Endothelial cell of umbilical vein (primary cell): Measurements from ENCODE around the gene DOP1B.

Source experiments
- CTCF ChIP-seq, 2 donors: IDR thresholded peaks; 1 replicate in 1 of 2; 2 replicates in 1 of 2; pipeline ENCODE4 v1.5.1; 2011; ENCODE audit warnings: low read length in 2 of 2, mild to moderate bottlenecking in 2 of 2, moderate library complexity in 2 of 2, control low read depth in 1 of 2, inconsistent platforms in 1 of 2, low read depth in 1 of 2; ENCODE audit not compliant: insufficient read depth in 1 of 2; ENCODE audit errors: extremely low read depth in 1 of 2
- EZH2 ChIP-seq: IDR thresholded peaks from 2 replicates; pipeline ENCODE4 v1.6.1; 2012; ENCODE audit warnings: borderline replicate concordance, low read depth, mild to moderate bottlenecking, moderate library complexity, low read length, inconsistent platforms; ENCODE audit not compliant: severe bottlenecking
- FOS ChIP-seq: IDR thresholded peaks from 2 replicates; pipeline ENCODE4 v1.6.1; 2011; ENCODE audit warnings: mild to moderate bottlenecking, low read length, moderate library complexity, borderline replicate concordance; ENCODE audit not compliant: insufficient read depth
- JUN ChIP-seq: IDR thresholded peaks from 2 replicates; pipeline ENCODE4 v1.6.1; 2011; ENCODE audit warnings: borderline replicate concordance, low read depth; ENCODE audit not compliant: insufficient read length, insufficient read depth
- MAX ChIP-seq: IDR thresholded peaks from 2 replicates; pipeline ENCODE4 v1.6.1; 2011; ENCODE audit not compliant: insufficient read depth, insufficient read length
- MYC ChIP-seq: IDR thresholded peaks from one replicate; pipeline ENCODE4 v1.6.1; 2011; ENCODE audit warnings: mild to moderate bottlenecking, low read depth, low read length
- POLR2A ChIP-seq: IDR thresholded peaks from 2 replicates; pipeline ENCODE4 v1.6.1; 2012; ENCODE audit warnings: low read depth, mild to moderate bottlenecking, control low read depth, low read length

GRCh38 chr21:36190736-36191135 is 34.1 kb downstream of the DOP1B start:
- TF ChIP-seq CTCF (IDR thresholded peaks at IDR 0.05; ENCODE audit: extremely low read depth in 1 of 2, insufficient read depth in 1 of 2, low read depth in 1 of 2, low read length in 2 of 2) (no peak), POLR2A (no peak), EZH2 (no peak), FOS (no peak), MYC (no peak), JUN (no peak), MAX (no peak)
